Fibroblast of villous mesenchyme (primary cell): Measurements from ENCODE around the gene URB1. TPM values are rescaled to one million over a fixed set of nuclear protein-coding genes. Genes with fewer than 3 reads are reported as not detected.

Source experiments
- DNase-seq: peaks from one replicate; pipeline ENCODE4 v3.0.0-alpha.2; 2010; ENCODE audit warnings: low read depth
- H3K4me3 ChIP-seq: 2 replicates; pipeline ENCODE4 v1.5.1; 2011; ENCODE audit warnings: low read depth, mild to moderate bottlenecking, low read length
- CTCF ChIP-seq: IDR thresholded peaks from 2 replicates; pipeline ENCODE4 v1.5.1; 2012; ENCODE audit warnings: low read depth, mild to moderate bottlenecking, low read length; ENCODE audit not compliant: insufficient read depth
- total RNA-seq: library from RNA; depleted of rRNA; stranded (reverse); fragments of >200 nt; gene quantifications from 2 replicates; pipeline ENCODE4 v1.2.3, GENCODE V29; 2012

The URB1 gene
- total RNA-seq, 1 donor, result 37.1 TPM

- no peak for TF ChIP-seq CTCF
Observed at GRCh38 chr21:32415451-32416398, 22.9 kb upstream of the URB1 start.

GRCh38 chr21:32414579-32415358 is 22.0 kb upstream of the URB1 start:
- H3K4me3 ChIP-seq, result peak overlapping the region; percentile 1
- DNase-seq, result peak; percentile 82
- TF ChIP-seq CTCF, result peak; percentile 59

More at GRCh38 chr21:32415451-32416398, 22.9 kb upstream of the URB1 start:
- no peak for DNase-seq
- H3K4me3 ChIP-seq, result peak overlapping the region; percentile 1

- DNase-seq, result peak; percentile 75
- H3K4me3 ChIP-seq, result peak overlapping the region; percentile 81
- TF ChIP-seq CTCF, result no peak
Observed at GRCh38 chr21:32413697-32414578, 21.1 kb upstream of the URB1 start.

- peak overlapping the region; percentile 81 for H3K4me3 ChIP-seq
- no peak for TF ChIP-seq CTCF
- DNase-seq, result peak; percentile 53
Observed at GRCh38 chr21:32413015-32413504, 20.2 kb upstream of the URB1 start.

- peak within 1 kb of the TSS; percentile 81 for H3K4me3 ChIP-seq
- DNase-seq, result peak; percentile 79
- no peak for TF ChIP-seq CTCF
Observed at GRCh38 chr21:32412162-32413014, 19.6 kb upstream of the URB1 start, which contains the start of gene EVA1C. Gene EVA1C (plus strand): TSS chr21:32412706. CDS start chr21:32412854, 148 bp downstream.
